Liver (tissue), 9 donors: ENCODE results near the gene RFLNA. TPM values are rescaled to one million over a fixed set of nuclear protein-coding genes. Genes with fewer than 3 reads are reported as not detected.

ENCODE experiments used
- DNase-seq: peaks from one replicate; pipeline ENCODE4 v3.0.0-alpha.2; 2017; ENCODE audit warnings: low spot score
- H3K27ac ChIP-seq, 2 donors: one replicate each; pipeline ENCODE4 v1.7.0; 2013; ENCODE audit warnings: inconsistent platforms in 2 of 2, low read length in 2 of 2, control low read depth in 1 of 2, low read depth in 1 of 2, mild to moderate bottlenecking in 1 of 2
- H3K27me3 ChIP-seq, 4 donors: one replicate each; pipeline versions ENCODE4 v1.6.1 to v1.7.0; 2013; ENCODE audit warnings: low read length in 3 of 4, inconsistent platforms in 1 of 4, mild to moderate bottlenecking in 1 of 4, moderate library complexity in 1 of 4; ENCODE audit not compliant: control insufficient read depth in 4 of 4, insufficient read depth in 4 of 4
- H3K36me3 ChIP-seq, 4 donors: one replicate each; pipeline versions ENCODE4 v1.6.1 to v1.7.0; 2013; ENCODE audit warnings: low read length in 3 of 4, mild to moderate bottlenecking in 3 of 4, low read depth in 1 of 4, moderate library complexity in 1 of 4; ENCODE audit not compliant: control insufficient read depth in 4 of 4, insufficient read depth in 3 of 4
- H3K4me1 ChIP-seq, 4 donors: one replicate each; pipeline versions ENCODE4 v1.6.1 to v1.7.0; 2013; ENCODE audit warnings: low read length in 3 of 4, mild to moderate bottlenecking in 3 of 4, moderate library complexity in 1 of 4; ENCODE audit not compliant: control insufficient read depth in 4 of 4, insufficient read depth in 4 of 4
- H3K4me3 ChIP-seq, 3 donors: one replicate each; pipeline versions ENCODE4 v1.6.1 to v1.7.0; 2013; ENCODE audit warnings: low read length in 3 of 3, control low read depth in 1 of 3, low read depth in 1 of 3, mild to moderate bottlenecking in 1 of 3
- H3K9ac ChIP-seq, 2 donors: one replicate each; pipeline ENCODE4 v1.7.0; 2013; ENCODE audit warnings: low read length in 2 of 2, mild to moderate bottlenecking in 2 of 2, moderate library complexity in 2 of 2, control low read depth in 1 of 2, low read depth in 1 of 2
- H3K9me3 ChIP-seq, 4 donors: one replicate each; pipeline versions ENCODE4 v1.6.1 to v1.7.0; 2013; ENCODE audit warnings: low read length in 3 of 4; ENCODE audit not compliant: control insufficient read depth in 4 of 4
- EGR1 ChIP-seq, 2 donors: IDR thresholded peaks; 2 replicates each; pipeline ENCODE4 v1.6.1; 2016 to 2018; ENCODE audit warnings: antibody characterized with exemption in 2 of 2, low read depth in 2 of 2
- FOXA1 ChIP-seq: IDR thresholded peaks from 2 replicates; pipeline ENCODE4 v1.6.1; 2016; ENCODE audit warnings: antibody characterized with exemption
- FOXA2 ChIP-seq: IDR thresholded peaks from 2 replicates; pipeline ENCODE4 v1.6.1; 2016; ENCODE audit warnings: antibody characterized with exemption
- GABPA ChIP-seq, 2 donors: IDR thresholded peaks in 1 of 2; conservative IDR thresholded peaks in 1 of 2; 2 replicates each; pipeline ENCODE4 v1.6.1; 2016; ENCODE audit warnings: antibody characterized with exemption in 2 of 2, mild to moderate bottlenecking in 1 of 2, moderate library complexity in 1 of 2
- HNF4A ChIP-seq, 2 donors: conservative IDR thresholded peaks; 2 replicates each; pipeline ENCODE4 v1.6.1; 2016; ENCODE audit warnings: antibody characterized with exemption in 2 of 2, mild to moderate bottlenecking in 2 of 2
- HNF4G ChIP-seq: IDR thresholded peaks from 2 replicates; pipeline ENCODE4 v1.6.1; 2016; ENCODE audit warnings: antibody characterized with exemption
- JUND ChIP-seq, 2 donors: IDR thresholded peaks; 2 replicates each; pipeline ENCODE4 v1.6.1; 2016; ENCODE audit warnings: antibody characterized with exemption in 2 of 2
- NR2F2 ChIP-seq: IDR thresholded peaks from 2 replicates; pipeline ENCODE4 v1.6.1; 2016; ENCODE audit warnings: antibody characterized with exemption
- RAD21 ChIP-seq, 2 donors: IDR thresholded peaks; 2 replicates each; pipeline ENCODE4 v1.6.1; 2016; ENCODE audit warnings: antibody characterized with exemption in 2 of 2, mild to moderate bottlenecking in 2 of 2
- RXRA ChIP-seq, 2 donors: IDR thresholded peaks; 2 replicates each; pipeline ENCODE4 v1.6.1; 2017 to 2018; ENCODE audit warnings: antibody characterized with exemption in 2 of 2, mild to moderate bottlenecking in 1 of 2
- SP1 ChIP-seq: IDR thresholded peaks from 2 replicates; pipeline ENCODE4 v1.6.1; 2018; ENCODE audit warnings: antibody characterized with exemption, mild to moderate bottlenecking
- TAF1 ChIP-seq: conservative IDR thresholded peaks from 2 replicates; pipeline ENCODE4 v1.6.1; 2016; ENCODE audit warnings: antibody characterized with exemption, mild to moderate bottlenecking
- YY1 ChIP-seq: IDR thresholded peaks from 2 replicates; pipeline ENCODE4 v1.6.1; 2016; ENCODE audit warnings: antibody characterized with exemption, mild to moderate bottlenecking
- WGBS: extraction: QIAGEN DNeasy Blood & Tissue Kit; methylation state at CpG from one replicate; pipeline ENCODE4 v1.1.7; 2013; 5-methylcytosine and 5-hydroxymethylcytosine counted together
- polyA plus RNA-seq, 2 donors: library from polyadenylated mRNA; stranded (reverse) in 1 of 2; unstranded in 1 of 2; fragments of 200-250 nt in 1 of 2; fragments of >200 nt in 1 of 2; fragmentation: Nextera tagmentation in 1 of 2; extraction: Ambion mirVana in 1 of 2; gene quantifications; one replicate each; pipeline versions ENCODE4 v1.2.1 to v1.2.3, GENCODE V29; 2013 to 2015
- total RNA-seq, 2 donors: library from RNA; depleted of rRNA; stranded (reverse); fragments of >200 nt; gene quantifications; one replicate each; pipeline ENCODE4 v1.2.3, GENCODE V29; 2014
- TF ChIP-seq, protein P1 (sequence below): fragments of 150-350 bp; IDR thresholded peaks from 2 replicates; pipeline ENCODE4 v1.5.1; 2017; ENCODE audit warnings: improper control_type of control experiment, low read depth, low read length; ENCODE audit not compliant: missing input control
- TF ChIP-seq, protein P2 (sequence below): IDR thresholded peaks from 2 replicates; pipeline ENCODE4 v1.6.1; 2016; ENCODE audit warnings: antibody characterized with exemption
- TF ChIP-seq, protein P3 (sequence below): IDR thresholded peaks from 2 replicates; pipeline ENCODE4 v1.6.1; 2016; ENCODE audit warnings: antibody characterized with exemption
- TF ChIP-seq, protein P4 (sequence below): IDR thresholded peaks from 2 replicates; pipeline ENCODE4 v1.6.1; 2016; ENCODE audit warnings: antibody characterized with exemption, mild to moderate bottlenecking
- TF ChIP-seq, protein P5 (sequence below): IDR thresholded peaks from 2 replicates; pipeline ENCODE4 v1.6.1; 2016; ENCODE audit warnings: antibody characterized with exemption
- donor health status: healthy.
- donor health status: healthy.
- donor health status: healthy.
- donor health status: healthy.
- donor health status: healthy.

Gene RFLNA
- total and polyA plus RNA-seq, 4 donors = 0.05 TPM; not detected in 2

DNA sequence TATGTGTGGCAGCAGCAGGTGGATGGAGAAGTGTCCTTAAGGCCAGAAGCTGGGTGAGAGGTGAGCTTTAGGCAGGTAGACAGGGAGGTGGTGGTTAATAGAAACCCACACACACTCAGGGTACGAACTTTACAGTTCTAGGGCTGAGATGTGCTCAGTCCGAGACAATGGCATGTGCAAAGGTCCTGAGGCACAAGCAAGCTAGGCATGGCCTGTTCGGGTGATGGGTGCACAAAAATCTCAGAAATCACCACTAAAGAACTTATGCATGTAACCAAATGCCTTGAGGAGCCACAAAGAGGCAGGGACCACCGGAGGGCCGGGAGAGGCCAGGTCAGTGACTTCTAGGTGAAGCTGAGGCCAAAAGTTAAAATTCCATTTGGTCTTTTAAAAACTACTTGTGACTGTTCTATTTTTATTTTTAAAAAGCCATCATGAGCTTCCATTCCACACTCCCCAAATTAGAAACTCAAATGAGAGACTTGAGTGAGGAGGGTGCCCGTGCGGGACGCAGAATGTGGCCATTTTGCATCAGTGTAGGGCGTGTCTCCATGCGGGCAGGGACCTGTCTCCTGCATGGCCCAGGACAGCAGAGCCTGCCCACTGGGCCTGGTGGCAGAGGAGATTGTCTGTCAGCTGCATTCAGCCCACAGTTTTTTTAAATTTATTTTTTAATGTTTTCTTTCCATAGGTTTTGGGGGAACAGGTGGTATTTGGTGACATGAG lies 4.0 kb downstream of the RFLNA start:
- Histone ChIP-seq H3K4me3 (no peak overlapping the region), H3K4me1 (peaks cover 0 to 8% (median 3%) of the 10 kb centered on the region in 4 donors)
- DNase-seq = no peak

More for the DNA sequence above, 4.0 kb downstream of the RFLNA start:
- TF ChIP-seq FOXA1 (no peak), RAD21 (IDR thresholded peaks at IDR 0.05) (no peak), SP1 (no peak), NR2F2 (no peak), JUND (IDR thresholded peaks at IDR 0.05) (no peak), GABPA (IDR thresholded peaks at IDR 0.05 in 1 of 2, conservative IDR thresholded peaks at IDR 0.05 in 1 of 2) (no peak), YY1 (no peak), HNF4G (no peak), RXRA (IDR thresholded peaks at IDR 0.05) (no peak), HNF4A (conservative IDR thresholded peaks at IDR 0.05) (no peak), FOXA2 (no peak), EGR1 (IDR thresholded peaks at IDR 0.05; ENCODE audit: low read depth in 2 of 2) (no peak), TAF1 (no peak)
- TF ChIP-seq, protein P1, sequence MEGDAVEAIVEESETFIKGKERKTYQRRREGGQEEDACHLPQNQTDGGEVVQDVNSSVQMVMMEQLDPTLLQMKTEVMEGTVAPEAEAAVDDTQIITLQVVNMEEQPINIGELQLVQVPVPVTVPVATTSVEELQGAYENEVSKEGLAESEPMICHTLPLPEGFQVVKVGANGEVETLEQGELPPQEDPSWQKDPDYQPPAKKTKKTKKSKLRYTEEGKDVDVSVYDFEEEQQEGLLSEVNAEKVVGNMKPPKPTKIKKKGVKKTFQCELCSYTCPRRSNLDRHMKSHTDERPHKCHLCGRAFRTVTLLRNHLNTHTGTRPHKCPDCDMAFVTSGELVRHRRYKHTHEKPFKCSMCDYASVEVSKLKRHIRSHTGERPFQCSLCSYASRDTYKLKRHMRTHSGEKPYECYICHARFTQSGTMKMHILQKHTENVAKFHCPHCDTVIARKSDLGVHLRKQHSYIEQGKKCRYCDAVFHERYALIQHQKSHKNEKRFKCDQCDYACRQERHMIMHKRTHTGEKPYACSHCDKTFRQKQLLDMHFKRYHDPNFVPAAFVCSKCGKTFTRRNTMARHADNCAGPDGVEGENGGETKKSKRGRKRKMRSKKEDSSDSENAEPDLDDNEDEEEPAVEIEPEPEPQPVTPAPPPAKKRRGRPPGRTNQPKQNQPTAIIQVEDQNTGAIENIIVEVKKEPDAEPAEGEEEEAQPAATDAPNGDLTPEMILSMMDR = no peak
- TF ChIP-seq, protein P2, sequence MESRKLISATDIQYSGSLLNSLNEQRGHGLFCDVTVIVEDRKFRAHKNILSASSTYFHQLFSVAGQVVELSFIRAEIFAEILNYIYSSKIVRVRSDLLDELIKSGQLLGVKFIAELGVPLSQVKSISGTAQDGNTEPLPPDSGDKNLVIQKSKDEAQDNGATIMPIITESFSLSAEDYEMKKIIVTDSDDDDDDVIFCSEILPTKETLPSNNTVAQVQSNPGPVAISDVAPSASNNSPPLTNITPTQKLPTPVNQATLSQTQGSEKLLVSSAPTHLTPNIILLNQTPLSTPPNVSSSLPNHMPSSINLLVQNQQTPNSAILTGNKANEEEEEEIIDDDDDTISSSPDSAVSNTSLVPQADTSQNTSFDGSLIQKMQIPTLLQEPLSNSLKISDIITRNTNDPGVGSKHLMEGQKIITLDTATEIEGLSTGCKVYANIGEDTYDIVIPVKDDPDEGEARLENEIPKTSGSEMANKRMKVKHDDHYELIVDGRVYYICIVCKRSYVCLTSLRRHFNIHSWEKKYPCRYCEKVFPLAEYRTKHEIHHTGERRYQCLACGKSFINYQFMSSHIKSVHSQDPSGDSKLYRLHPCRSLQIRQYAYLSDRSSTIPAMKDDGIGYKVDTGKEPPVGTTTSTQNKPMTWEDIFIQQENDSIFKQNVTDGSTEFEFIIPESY = no peak
- TF ChIP-seq, protein P3, sequence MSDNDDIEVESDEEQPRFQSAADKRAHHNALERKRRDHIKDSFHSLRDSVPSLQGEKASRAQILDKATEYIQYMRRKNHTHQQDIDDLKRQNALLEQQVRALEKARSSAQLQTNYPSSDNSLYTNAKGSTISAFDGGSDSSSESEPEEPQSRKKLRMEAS = no peak
- TF ChIP-seq, protein P4, sequence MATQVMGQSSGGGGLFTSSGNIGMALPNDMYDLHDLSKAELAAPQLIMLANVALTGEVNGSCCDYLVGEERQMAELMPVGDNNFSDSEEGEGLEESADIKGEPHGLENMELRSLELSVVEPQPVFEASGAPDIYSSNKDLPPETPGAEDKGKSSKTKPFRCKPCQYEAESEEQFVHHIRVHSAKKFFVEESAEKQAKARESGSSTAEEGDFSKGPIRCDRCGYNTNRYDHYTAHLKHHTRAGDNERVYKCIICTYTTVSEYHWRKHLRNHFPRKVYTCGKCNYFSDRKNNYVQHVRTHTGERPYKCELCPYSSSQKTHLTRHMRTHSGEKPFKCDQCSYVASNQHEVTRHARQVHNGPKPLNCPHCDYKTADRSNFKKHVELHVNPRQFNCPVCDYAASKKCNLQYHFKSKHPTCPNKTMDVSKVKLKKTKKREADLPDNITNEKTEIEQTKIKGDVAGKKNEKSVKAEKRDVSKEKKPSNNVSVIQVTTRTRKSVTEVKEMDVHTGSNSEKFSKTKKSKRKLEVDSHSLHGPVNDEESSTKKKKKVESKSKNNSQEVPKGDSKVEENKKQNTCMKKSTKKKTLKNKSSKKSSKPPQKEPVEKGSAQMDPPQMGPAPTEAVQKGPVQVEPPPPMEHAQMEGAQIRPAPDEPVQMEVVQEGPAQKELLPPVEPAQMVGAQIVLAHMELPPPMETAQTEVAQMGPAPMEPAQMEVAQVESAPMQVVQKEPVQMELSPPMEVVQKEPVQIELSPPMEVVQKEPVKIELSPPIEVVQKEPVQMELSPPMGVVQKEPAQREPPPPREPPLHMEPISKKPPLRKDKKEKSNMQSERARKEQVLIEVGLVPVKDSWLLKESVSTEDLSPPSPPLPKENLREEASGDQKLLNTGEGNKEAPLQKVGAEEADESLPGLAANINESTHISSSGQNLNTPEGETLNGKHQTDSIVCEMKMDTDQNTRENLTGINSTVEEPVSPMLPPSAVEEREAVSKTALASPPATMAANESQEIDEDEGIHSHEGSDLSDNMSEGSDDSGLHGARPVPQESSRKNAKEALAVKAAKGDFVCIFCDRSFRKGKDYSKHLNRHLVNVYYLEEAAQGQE = no peak
- TF ChIP-seq, protein P5, sequence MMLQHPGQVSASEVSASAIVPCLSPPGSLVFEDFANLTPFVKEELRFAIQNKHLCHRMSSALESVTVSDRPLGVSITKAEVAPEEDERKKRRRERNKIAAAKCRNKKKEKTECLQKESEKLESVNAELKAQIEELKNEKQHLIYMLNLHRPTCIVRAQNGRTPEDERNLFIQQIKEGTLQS = no peak
- no peak overlapping the region for H3K27ac ChIP-seq
- WGBS = 93% methylated on average over 10 of the region's 10 CpGs
- H3K27me3 ChIP-seq = peaks cover 0 to 6% (median 0%) of the 10 kb centered on the region in 4 donors
- no peaks in the 10 kb centered on the region for H3K36me3 ChIP-seq
- no peaks in the 10 kb centered on the region for H3K9me3 ChIP-seq
- no peak overlapping the region for H3K9ac ChIP-seq
